GM12878 (cell line): Measurements from ENCODE around the gene CANX. TPM values are rescaled to one million over a fixed set of nuclear protein-coding genes. Genes with fewer than 3 reads are reported as not detected.
A peak's percentile ranks its signal among the peaks of the same experiment; 100 is the strongest.

ENCODE experiments used
- ATAC-seq: fragments of 200-7000 bp; cut with Tn5 transposase; 3 replicates; pipeline ENCODE4 v1.9.1; 2020; ENCODE audit warnings: mild to moderate bottlenecking, moderate library complexity
- BruUV-seq: library from RNA; stranded (reverse); fragments of 400-500 nt; replicated peaks from 2 replicates; lab custom pipeline; 2021; lab: Mats Ljungman, UMichigan
- CTCF ChIA-PET: fragments of 300-600 bp; sonication (Branson Sonifier 250); formaldehyde crosslinking; extraction: SDS; loops from one replicate; lab custom pipeline; 2021; ENCODE audit warnings: inconsistent platforms; lab: Yijun Ruan, JAX
- POLR2A ChIA-PET: fragments of 350-600 bp; formaldehyde crosslinking; extraction: SDS; loops from one replicate; lab custom pipeline; 2021; ENCODE audit warnings: inconsistent platforms; lab: Charles Lee
- RAD21 ChIA-PET: fragments of 300-600 bp; sonication (Branson Sonifier 250); formaldehyde crosslinking; loops from one replicate; lab custom pipeline; 2023; ENCODE audit warnings: antibody characterized with exemption; ENCODE audit not compliant: unreplicated experiment; lab: Charles Lee
- SMC1A ChIA-PET: fragments of 300-600 bp; sonication (Branson Sonifier 250); formaldehyde crosslinking; loops from one replicate; lab custom pipeline; 2023; ENCODE audit not compliant: unreplicated experiment, uncharacterized antibody; lab: Charles Lee
- DNase-seq: peaks from one replicate; pipeline ENCODE4 v3.0.0-alpha.2; 2011; ENCODE audit warnings: low read depth, low spot score
- FAIRE-seq: peaks from 3 replicates; lab custom pipeline; 2011; peaks lifted over from hg19 to GRCh38; lab: Jason Lieb, UNC
- H2AFZ ChIP-seq: 2 replicates; pipeline ENCODE4 v1.6.0; 2011; ENCODE audit warnings: low read depth, low read length, control low read depth; ENCODE audit not compliant: control insufficient read depth
- H3K27ac ChIP-seq: 2 replicates; pipeline ENCODE4 v1.5.1; 2011; ENCODE audit warnings: control low read depth; ENCODE audit not compliant: control insufficient read depth, insufficient read depth
- H3K27me3 ChIP-seq, 2 experiments: replicated peaks in 1 of 2; 2 replicates each; pipeline versions ENCODE4 v1.6.0 to v1.6.1; 2011; ENCODE audit warnings: low read length in 1 of 2; ENCODE audit not compliant: control insufficient read depth in 2 of 2, insufficient read depth in 2 of 2
- H3K36me3 ChIP-seq, 2 experiments: 2 replicates each; pipeline ENCODE4 v1.5.1; 2011; ENCODE audit warnings: low read length in 1 of 2; ENCODE audit not compliant: control insufficient read depth in 2 of 2, insufficient read depth in 2 of 2
- H3K4me1 ChIP-seq: 2 replicates; pipeline ENCODE4 v1.6.1; 2011; ENCODE audit warnings: mild to moderate bottlenecking, low read length, moderate library complexity, mixed read lengths; ENCODE audit not compliant: control insufficient read depth, insufficient read depth
- H3K4me2 ChIP-seq: 2 replicates; pipeline ENCODE4 v1.6.0; 2011; ENCODE audit warnings: control low read depth; ENCODE audit not compliant: control insufficient read depth, insufficient read depth
- H3K4me3 ChIP-seq: fragments of 200-600 bp; sonication (generic); 2 replicates; pipeline ENCODE4 v1.5.1; 2016
- H3K79me2 ChIP-seq: 2 replicates; pipeline ENCODE4 v1.6.0; 2011; ENCODE audit warnings: low read length; ENCODE audit not compliant: control insufficient read depth, insufficient read depth
- H3K9ac ChIP-seq: 2 replicates; pipeline ENCODE4 v1.8.0; 2011; ENCODE audit warnings: low read length, control low read depth, mixed read lengths; ENCODE audit not compliant: control insufficient read depth, insufficient read depth
- H3K9me3 ChIP-seq: replicated peaks from 3 replicates; pipeline ENCODE4 v1.5.1; 2011; ENCODE audit warnings: mild to moderate bottlenecking, low read length; ENCODE audit not compliant: control insufficient read depth, insufficient read depth
- H4K20me1 ChIP-seq: 2 replicates; pipeline ENCODE4 v1.6.0; 2011; ENCODE audit not compliant: control insufficient read depth, insufficient read depth
- LARP7 ChIP-seq: fragments of 450-650 bp; IDR thresholded peaks from 2 replicates; pipeline ENCODE4 v1.6.1; 2017; ENCODE audit warnings: mild to moderate bottlenecking
- NFYA ChIP-seq: IDR thresholded peaks from 2 replicates; pipeline ENCODE4 v1.6.1; 2011; ENCODE audit warnings: low read depth, mild to moderate bottlenecking, low read length, improper control_type of control experiment, borderline replicate concordance
- NR2C1 ChIP-seq: fragments of 450-650 bp; IDR thresholded peaks from 2 replicates; pipeline ENCODE4 v1.6.1; 2017; ENCODE audit warnings: antibody characterized with exemption, mild to moderate bottlenecking, moderate library complexity
- SMARCA5 ChIP-seq: fragments of 450-650 bp; IDR thresholded peaks from 2 replicates; pipeline ENCODE4 v1.6.1; 2017; ENCODE audit warnings: mild to moderate bottlenecking
- SMC3 ChIP-seq: IDR thresholded peaks from 2 replicates; pipeline ENCODE4 v1.6.1; 2011; ENCODE audit warnings: low read length, improper control_type of control experiment, borderline replicate concordance
- ZBED1 ChIP-seq: IDR thresholded peaks from 2 replicates; pipeline ENCODE4 v1.6.1; 2016; ENCODE audit warnings: borderline replicate concordance
- ZNF384 ChIP-seq: IDR thresholded peaks from 2 replicates; pipeline ENCODE4 v1.6.1; 2012; ENCODE audit warnings: low read depth, mild to moderate bottlenecking, low read length, improper control_type of control experiment, borderline replicate concordance
- WGBS: methylation state at CpG from one replicate; pipeline ENCODE4 v1.1.6; 2016; ENCODE audit warnings: low lambda C conversion rate; ENCODE audit not compliant: insufficient replicate concordance, insufficient coverage; ENCODE audit errors: missing lambda C conversion rate; 5-methylcytosine and 5-hydroxymethylcytosine counted together
- in situ Hi-C: fragments of 300-500 bp; cut with MboI; formaldehyde crosslinking; loops from 9 replicates; pipeline ENCODE4 v1.14.3; 2018; ENCODE audit warnings: mixed read lengths
- intact Hi-C: fragments of 100-400 bp; cut with micrococcal nuclease; formaldehyde crosslinking; loops from one replicate; pipeline ENCODE4 v1.14.2; 2022; ENCODE audit not compliant: unreplicated experiment
- polyA plus RNA-seq, 11 experiments: library from polyadenylated mRNA; depleted of rRNA in 4 of 11; unstranded in 6 of 11; stranded (reverse) in 5 of 11; fragments of >200 nt; fragmentation: Nextera tagmentation in 4 of 11; fragmentation: Illumina TruSeq in 1 of 11; extraction: Ambion mirVana in 4 of 11; extraction: Trizol in 1 of 11; gene quantifications; 1 replicate in 1 of 11; 2 replicates in 10 of 11; pipeline versions ENCODE4 v1.2.1 to v1.2.3, GENCODE V29; 2011 to 2016; ENCODE audit warnings: inconsistent platforms in 2 of 11, missing spikeins in 2 of 11, low read depth in 1 of 11
- total RNA-seq, 4 experiments: library from RNA; depleted of rRNA in 3 of 4; stranded (reverse); fragments of >200 nt in 3 of 4; fragmentation: Illumina TruSeq in 1 of 4; extraction: Trizol in 1 of 4; gene quantifications; 2 replicates each; pipeline versions ENCODE4 v1.2.1 to v1.2.3, GENCODE V29; 2013 to 2021
- TF ChIP-seq, protein P1 (sequence below): fragments of 450-650 bp; IDR thresholded peaks from 2 replicates; pipeline ENCODE4 v1.6.1; 2018; ENCODE audit warnings: borderline replicate concordance, mild to moderate bottlenecking; ENCODE audit not compliant: partially characterized antibody
- TF ChIP-seq, protein P2 (sequence below): fragments of 150-350 bp; IDR thresholded peaks from 2 replicates; pipeline ENCODE4 v1.6.1; 2014; ENCODE audit warnings: mild to moderate bottlenecking, low read depth, low read length

CANX gene
- total and polyA plus RNA-seq, 10 of the 15 experiments (the other 5 are each of a cell fraction or from before 2014, with no cell fraction given), result 78.2 to 602 (median 412) TPM

DNA sequence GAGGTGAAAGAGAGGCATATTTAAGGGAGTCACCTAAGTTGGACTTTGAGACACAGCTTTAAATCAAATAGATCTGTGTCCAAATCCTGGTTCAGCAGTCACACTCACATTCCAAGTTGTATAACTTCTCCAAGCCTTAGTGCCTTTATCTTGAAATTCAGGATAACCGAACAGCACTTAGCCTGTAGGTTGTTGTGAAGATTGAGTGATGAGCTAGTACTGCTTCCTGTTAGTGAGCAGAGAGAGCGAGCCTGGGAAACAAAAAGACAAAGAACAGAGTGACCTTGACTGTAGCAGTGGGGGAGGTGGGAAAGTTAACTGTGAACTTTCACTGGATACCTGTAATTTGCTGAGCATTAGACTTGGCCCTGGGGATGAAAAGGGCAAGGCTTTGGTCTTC, 56.3 kb downstream of the CANX start:
- DNase-seq, result no peak
- Histone ChIP-seq H2AFZ (no peak overlapping the region), H3K27ac (no peak overlapping the region), H3K9ac (no peak overlapping the region), H3K4me3 (no peak overlapping the region), H3K4me2 (no peak overlapping the region), H4K20me1 (no peaks in the 10 kb centered on the region), H3K27me3 (no peaks in the 10 kb centered on the region), H3K4me1 (peaks cover 15% of the 10 kb centered on the region), H3K36me3 (peaks cover 0 to 7% of the 10 kb centered on the region in 2 experiments; a peak in 1 of 4 replicates), H3K79me2 (peaks cover 55% of the 10 kb centered on the region), H3K9me3 (no peaks in the 10 kb centered on the region)
- WGBS, result 54% methylated on average over 2 of the region's 2 CpGs
- TSS peak; percentile 43 for BruUV-seq
- intact Hi-C loops, result no loop called here
- no peak for ATAC-seq
- TF ChIP-seq, protein P1, sequence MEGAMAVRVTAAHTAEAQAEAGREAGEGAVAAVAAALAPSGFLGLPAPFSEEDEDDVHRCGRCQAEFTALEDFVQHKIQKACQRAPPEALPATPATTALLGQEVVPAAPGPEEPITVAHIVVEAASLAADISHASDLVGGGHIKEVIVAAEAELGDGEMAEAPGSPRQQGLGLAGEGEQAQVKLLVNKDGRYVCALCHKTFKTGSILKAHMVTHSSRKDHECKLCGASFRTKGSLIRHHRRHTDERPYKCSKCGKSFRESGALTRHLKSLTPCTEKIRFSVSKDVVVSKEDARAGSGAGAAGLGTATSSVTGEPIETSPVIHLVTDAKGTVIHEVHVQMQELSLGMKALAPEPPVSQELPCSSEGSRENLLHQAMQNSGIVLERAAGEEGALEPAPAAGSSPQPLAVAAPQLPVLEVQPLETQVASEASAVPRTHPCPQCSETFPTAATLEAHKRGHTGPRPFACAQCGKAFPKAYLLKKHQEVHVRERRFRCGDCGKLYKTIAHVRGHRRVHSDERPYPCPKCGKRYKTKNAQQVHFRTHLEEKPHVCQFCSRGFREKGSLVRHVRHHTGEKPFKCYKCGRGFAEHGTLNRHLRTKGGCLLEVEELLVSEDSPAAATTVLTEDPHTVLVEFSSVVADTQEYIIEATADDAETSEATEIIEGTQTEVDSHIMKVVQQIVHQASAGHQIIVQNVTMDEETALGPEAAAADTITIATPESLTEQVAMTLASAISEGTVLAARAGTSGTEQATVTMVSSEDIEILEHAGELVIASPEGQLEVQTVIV, result no peak
- TF ChIP-seq NR2C1, result no peak
- TF ChIP-seq SMARCA5, result no peak
- TF ChIP-seq, protein P2, sequence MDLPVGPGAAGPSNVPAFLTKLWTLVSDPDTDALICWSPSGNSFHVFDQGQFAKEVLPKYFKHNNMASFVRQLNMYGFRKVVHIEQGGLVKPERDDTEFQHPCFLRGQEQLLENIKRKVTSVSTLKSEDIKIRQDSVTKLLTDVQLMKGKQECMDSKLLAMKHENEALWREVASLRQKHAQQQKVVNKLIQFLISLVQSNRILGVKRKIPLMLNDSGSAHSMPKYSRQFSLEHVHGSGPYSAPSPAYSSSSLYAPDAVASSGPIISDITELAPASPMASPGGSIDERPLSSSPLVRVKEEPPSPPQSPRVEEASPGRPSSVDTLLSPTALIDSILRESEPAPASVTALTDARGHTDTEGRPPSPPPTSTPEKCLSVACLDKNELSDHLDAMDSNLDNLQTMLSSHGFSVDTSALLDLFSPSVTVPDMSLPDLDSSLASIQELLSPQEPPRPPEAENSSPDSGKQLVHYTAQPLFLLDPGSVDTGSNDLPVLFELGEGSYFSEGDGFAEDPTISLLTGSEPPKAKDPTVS, result no peak
- TF ChIP-seq NFYA, result no peak
- TF ChIP-seq ZNF384, result no peak
- TF ChIP-seq ZBED1, result no peak
- TF ChIP-seq LARP7, result no peak
- no peak for TF ChIP-seq SMC3
- RAD21 ChIA-PET, result no interaction called here
- in situ Hi-C loops, result no loop called here
- no peak for FAIRE-seq
- SMC1A ChIA-PET, result interaction anchor here (1.6 kb wide), 1 partner anchor 16 kb away, joined by 3 read pairs; no protein-coding TSS in a partner anchor
- POLR2A ChIA-PET, result interaction anchor here (1.0 kb wide), 1 partner anchor 43 kb away, joined by 5 read pairs; no protein-coding TSS in a partner anchor
- CTCF ChIA-PET, result interaction anchor here (1.1 kb wide), 1 partner anchor 12 kb away, joined by 4 read pairs; no protein-coding TSS in a partner anchor
